HEK293 (cell line): ENCODE measurements around the gene NDFIP2.

ENCODE experiments used
- PATZ1 ChIP-seq: fragments of 450-650 bp; formaldehyde crosslinking; IDR thresholded peaks from 2 replicates; pipeline ENCODE4 v1.5.1; 2016; ENCODE audit warnings: missing biosample characterization, missing genetic modification characterization
- SP2 ChIP-seq: fragments of 450-650 bp; formaldehyde crosslinking; IDR thresholded peaks from 2 replicates; pipeline ENCODE4 v1.5.1; 2016; ENCODE audit warnings: missing biosample characterization, missing genetic modification characterization
- SP3 ChIP-seq: fragments of 450-650 bp; formaldehyde crosslinking; IDR thresholded peaks from 2 replicates; pipeline ENCODE4 v1.5.1; 2016; ENCODE audit warnings: missing biosample characterization, missing genetic modification characterization
- YY1 ChIP-seq: fragments of 450-650 bp; formaldehyde crosslinking; IDR thresholded peaks from 2 replicates; pipeline ENCODE4 v1.5.1; 2018; ENCODE audit warnings: missing biosample characterization, missing genetic modification characterization
- ZBTB20 ChIP-seq: fragments of 450-650 bp; formaldehyde crosslinking; IDR thresholded peaks from 2 replicates; pipeline ENCODE4 v1.5.1; 2016; ENCODE audit warnings: missing biosample characterization, missing genetic modification characterization
- ZNF548 ChIP-seq: fragments of 450-650 bp; formaldehyde crosslinking; IDR thresholded peaks from 2 replicates; pipeline ENCODE4 v1.5.1; 2016; ENCODE audit warnings: missing biosample characterization, missing genetic modification characterization
- ZNF580 ChIP-seq: fragments of 450-650 bp; formaldehyde crosslinking; IDR thresholded peaks from 2 replicates; pipeline ENCODE4 v1.5.1; 2016; ENCODE audit warnings: missing biosample characterization, missing genetic modification characterization
- ZNF701 ChIP-seq: fragments of 450-650 bp; formaldehyde crosslinking; IDR thresholded peaks from 2 replicates; pipeline ENCODE4 v1.5.1; 2016; ENCODE audit warnings: missing biosample characterization, missing genetic modification characterization
- ZNF707 ChIP-seq: fragments of 450-650 bp; formaldehyde crosslinking; IDR thresholded peaks from 2 replicates; pipeline ENCODE4 v1.5.1; 2016; ENCODE audit warnings: missing biosample characterization, missing genetic modification characterization
- TF ChIP-seq, protein P1 (sequence below): fragments of 450-650 bp; formaldehyde crosslinking; IDR thresholded peaks from 2 replicates; pipeline ENCODE4 v1.5.1; 2016; ENCODE audit warnings: missing biosample characterization, missing genetic modification characterization
- TF ChIP-seq, protein P2 (sequence below): fragments of 450-650 bp; IDR thresholded peaks from 2 replicates; pipeline ENCODE4 v1.5.1; 2018; ENCODE audit warnings: missing biosample characterization, missing genetic modification characterization
- TF ChIP-seq, protein P3 (sequence below): fragments of 450-650 bp; formaldehyde crosslinking; IDR thresholded peaks from 2 replicates; pipeline ENCODE4 v1.5.1; 2016; ENCODE audit warnings: missing biosample characterization, missing genetic modification characterization
- TF ChIP-seq, protein P4 (sequence below): fragments of 450-650 bp; IDR thresholded peaks from 2 replicates; pipeline ENCODE4 v1.5.1; 2018; ENCODE audit warnings: missing biosample characterization, mild to moderate bottlenecking, missing genetic modification characterization
- TF ChIP-seq, protein P5 (sequence below): fragments of 450-650 bp; formaldehyde crosslinking; IDR thresholded peaks from 2 replicates; pipeline ENCODE4 v1.5.1; 2016; ENCODE audit warnings: missing biosample characterization, missing genetic modification characterization, low read depth

- TF ChIP-seq, protein P1, sequence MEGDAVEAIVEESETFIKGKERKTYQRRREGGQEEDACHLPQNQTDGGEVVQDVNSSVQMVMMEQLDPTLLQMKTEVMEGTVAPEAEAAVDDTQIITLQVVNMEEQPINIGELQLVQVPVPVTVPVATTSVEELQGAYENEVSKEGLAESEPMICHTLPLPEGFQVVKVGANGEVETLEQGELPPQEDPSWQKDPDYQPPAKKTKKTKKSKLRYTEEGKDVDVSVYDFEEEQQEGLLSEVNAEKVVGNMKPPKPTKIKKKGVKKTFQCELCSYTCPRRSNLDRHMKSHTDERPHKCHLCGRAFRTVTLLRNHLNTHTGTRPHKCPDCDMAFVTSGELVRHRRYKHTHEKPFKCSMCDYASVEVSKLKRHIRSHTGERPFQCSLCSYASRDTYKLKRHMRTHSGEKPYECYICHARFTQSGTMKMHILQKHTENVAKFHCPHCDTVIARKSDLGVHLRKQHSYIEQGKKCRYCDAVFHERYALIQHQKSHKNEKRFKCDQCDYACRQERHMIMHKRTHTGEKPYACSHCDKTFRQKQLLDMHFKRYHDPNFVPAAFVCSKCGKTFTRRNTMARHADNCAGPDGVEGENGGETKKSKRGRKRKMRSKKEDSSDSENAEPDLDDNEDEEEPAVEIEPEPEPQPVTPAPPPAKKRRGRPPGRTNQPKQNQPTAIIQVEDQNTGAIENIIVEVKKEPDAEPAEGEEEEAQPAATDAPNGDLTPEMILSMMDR: no peak
- no peak for TF ChIP-seq ZNF548
- TF ChIP-seq, protein P2, sequence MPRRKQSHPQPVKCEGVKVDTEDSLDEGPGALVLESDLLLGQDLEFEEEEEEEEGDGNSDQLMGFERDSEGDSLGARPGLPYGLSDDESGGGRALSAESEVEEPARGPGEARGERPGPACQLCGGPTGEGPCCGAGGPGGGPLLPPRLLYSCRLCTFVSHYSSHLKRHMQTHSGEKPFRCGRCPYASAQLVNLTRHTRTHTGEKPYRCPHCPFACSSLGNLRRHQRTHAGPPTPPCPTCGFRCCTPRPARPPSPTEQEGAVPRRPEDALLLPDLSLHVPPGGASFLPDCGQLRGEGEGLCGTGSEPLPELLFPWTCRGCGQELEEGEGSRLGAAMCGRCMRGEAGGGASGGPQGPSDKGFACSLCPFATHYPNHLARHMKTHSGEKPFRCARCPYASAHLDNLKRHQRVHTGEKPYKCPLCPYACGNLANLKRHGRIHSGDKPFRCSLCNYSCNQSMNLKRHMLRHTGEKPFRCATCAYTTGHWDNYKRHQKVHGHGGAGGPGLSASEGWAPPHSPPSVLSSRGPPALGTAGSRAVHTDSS (tag by site-specific recombination): no peak
- no peak for TF ChIP-seq ZBTB20 (tag by site-specific recombination)
- TF ChIP-seq YY1 (tag by site-specific recombination): no peak
- TF ChIP-seq PATZ1 (tag by site-specific recombination): no peak
- TF ChIP-seq SP2 (tag by site-specific recombination): no peak
- no peak for TF ChIP-seq ZNF580
- no peak for TF ChIP-seq ZNF707 (tag by site-specific recombination)
- TF ChIP-seq, protein P3, sequence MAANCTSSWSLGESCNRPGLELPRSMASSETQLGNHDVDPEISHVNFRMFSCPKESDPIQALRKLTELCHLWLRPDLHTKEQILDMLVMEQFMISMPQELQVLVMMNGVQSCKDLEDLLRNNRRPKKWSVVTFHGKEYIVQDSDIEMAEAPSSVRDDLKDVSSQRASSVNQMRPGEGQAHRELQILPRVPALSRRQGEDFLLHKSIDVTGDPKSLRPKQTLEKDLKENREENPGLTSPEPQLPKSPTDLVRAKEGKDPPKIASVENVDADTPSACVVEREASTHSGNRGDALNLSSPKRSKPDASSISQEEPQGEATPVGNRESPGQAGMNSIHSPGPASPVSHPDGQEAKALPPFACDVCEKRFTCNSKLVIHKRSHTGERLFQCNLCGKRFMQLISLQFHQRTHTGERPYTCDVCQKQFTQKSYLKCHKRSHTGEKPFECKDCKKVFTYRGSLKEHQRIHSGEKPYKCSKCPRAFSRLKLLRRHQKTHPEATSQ (tag by site-specific recombination): no peak
- TF ChIP-seq, protein P4, sequence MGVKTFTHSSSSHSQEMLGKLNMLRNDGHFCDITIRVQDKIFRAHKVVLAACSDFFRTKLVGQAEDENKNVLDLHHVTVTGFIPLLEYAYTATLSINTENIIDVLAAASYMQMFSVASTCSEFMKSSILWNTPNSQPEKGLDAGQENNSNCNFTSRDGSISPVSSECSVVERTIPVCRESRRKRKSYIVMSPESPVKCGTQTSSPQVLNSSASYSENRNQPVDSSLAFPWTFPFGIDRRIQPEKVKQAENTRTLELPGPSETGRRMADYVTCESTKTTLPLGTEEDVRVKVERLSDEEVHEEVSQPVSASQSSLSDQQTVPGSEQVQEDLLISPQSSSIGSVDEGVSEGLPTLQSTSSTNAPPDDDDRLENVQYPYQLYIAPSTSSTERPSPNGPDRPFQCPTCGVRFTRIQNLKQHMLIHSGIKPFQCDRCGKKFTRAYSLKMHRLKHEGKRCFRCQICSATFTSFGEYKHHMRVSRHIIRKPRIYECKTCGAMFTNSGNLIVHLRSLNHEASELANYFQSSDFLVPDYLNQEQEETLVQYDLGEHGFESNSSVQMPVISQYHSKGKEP (tag by site-specific recombination): no peak
- TF ChIP-seq SP3 (tag by site-specific recombination): no peak
- TF ChIP-seq ZNF701: no peak
- TF ChIP-seq, protein P5, sequence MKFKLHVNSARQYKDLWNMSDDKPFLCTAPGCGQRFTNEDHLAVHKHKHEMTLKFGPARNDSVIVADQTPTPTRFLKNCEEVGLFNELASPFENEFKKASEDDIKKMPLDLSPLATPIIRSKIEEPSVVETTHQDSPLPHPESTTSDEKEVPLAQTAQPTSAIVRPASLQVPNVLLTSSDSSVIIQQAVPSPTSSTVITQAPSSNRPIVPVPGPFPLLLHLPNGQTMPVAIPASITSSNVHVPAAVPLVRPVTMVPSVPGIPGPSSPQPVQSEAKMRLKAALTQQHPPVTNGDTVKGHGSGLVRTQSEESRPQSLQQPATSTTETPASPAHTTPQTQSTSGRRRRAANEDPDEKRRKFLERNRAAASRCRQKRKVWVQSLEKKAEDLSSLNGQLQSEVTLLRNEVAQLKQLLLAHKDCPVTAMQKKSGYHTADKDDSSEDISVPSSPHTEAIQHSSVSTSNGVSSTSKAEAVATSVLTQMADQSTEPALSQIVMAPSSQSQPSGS: no peak
Measured at GRCh38 chr13:79468402-79468801, 12.6 kb upstream of the NDFIP2 start.
